ENCODE data around the gene NKD1.

Gene NKD1

GRCh38 chr16:50697881-50698767 is 149.9 kb downstream of the NKD1 start:
- no peak for DNase-seq
